ENCODE measurements around the gene SP3. TPM values are rescaled to one million over a fixed set of nuclear protein-coding genes. Genes with fewer than 3 reads are reported as not detected.

Gene SP3
- total RNA-seq, 1 donor from 2014 or later, result 52.6 TPM

DNA sequence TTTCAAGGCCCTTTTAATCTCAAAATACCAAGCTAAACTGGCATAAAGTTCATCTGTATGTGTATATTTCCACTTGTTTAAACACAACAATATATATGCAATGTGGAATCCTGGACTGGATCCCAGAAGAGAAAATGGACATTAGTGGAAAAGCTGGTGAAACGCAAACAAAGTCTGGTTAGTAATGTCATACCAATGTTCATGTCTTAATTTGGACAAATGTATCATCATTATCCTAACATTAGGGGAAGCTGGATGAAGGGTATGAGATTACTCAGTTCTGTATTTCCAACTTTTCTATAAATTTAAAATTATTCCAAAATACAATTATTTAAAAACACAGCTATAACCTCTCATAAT, 3.8 kb downstream of the SP3 start:
- Histone ChIP-seq H3K4me3 (ENCODE audit: low read depth, low read length) (no peak overlapping the region), H3K27me3 (ENCODE audit: control insufficient read depth, insufficient read depth, low read length) (no peaks in the 10 kb centered on the region), H3K36me3 (ENCODE audit: control insufficient read depth, insufficient read depth, low read length) (no peaks in the 10 kb centered on the region)
- TF ChIP-seq, protein P1, sequence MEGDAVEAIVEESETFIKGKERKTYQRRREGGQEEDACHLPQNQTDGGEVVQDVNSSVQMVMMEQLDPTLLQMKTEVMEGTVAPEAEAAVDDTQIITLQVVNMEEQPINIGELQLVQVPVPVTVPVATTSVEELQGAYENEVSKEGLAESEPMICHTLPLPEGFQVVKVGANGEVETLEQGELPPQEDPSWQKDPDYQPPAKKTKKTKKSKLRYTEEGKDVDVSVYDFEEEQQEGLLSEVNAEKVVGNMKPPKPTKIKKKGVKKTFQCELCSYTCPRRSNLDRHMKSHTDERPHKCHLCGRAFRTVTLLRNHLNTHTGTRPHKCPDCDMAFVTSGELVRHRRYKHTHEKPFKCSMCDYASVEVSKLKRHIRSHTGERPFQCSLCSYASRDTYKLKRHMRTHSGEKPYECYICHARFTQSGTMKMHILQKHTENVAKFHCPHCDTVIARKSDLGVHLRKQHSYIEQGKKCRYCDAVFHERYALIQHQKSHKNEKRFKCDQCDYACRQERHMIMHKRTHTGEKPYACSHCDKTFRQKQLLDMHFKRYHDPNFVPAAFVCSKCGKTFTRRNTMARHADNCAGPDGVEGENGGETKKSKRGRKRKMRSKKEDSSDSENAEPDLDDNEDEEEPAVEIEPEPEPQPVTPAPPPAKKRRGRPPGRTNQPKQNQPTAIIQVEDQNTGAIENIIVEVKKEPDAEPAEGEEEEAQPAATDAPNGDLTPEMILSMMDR (IDR thresholded peaks at IDR 0.05; ENCODE audit: insufficient read depth, low read length, poor library complexity, severe bottlenecking), result no peak
- DNase-seq (ENCODE audit: low read depth), result no peak

DNA sequence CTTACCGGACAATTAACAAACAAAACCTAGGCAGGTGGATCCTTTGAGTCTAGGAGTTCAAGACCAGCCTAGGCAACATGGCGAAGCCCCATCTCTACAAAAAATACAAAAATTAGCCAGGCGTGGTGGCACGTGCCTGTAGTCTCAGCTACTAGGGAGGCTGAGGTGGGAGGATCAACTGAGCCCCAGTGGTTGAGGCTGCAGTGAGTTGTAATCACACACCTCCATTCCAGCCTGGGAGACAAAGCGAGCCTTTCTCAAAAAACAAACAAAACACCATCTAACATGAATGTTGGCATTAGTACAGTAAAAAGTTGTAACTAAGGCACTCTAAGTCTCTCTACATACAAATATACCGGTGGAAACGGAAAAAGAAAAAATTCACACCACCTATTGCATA, 5.3 kb downstream of the SP3 start:
- TF ChIP-seq, protein P1 (IDR thresholded peaks at IDR 0.05; ENCODE audit: insufficient read depth, low read length, poor library complexity, severe bottlenecking), result no peak
- no peak for DNase-seq (ENCODE audit: low read depth)
- Histone ChIP-seq H3K36me3 (ENCODE audit: control insufficient read depth, insufficient read depth, low read length) (peaks cover 2% of the 10 kb centered on the region), H3K4me3 (ENCODE audit: low read depth, low read length) (no peak overlapping the region), H3K27me3 (ENCODE audit: control insufficient read depth, insufficient read depth, low read length) (no peaks in the 10 kb centered on the region)

DNA sequence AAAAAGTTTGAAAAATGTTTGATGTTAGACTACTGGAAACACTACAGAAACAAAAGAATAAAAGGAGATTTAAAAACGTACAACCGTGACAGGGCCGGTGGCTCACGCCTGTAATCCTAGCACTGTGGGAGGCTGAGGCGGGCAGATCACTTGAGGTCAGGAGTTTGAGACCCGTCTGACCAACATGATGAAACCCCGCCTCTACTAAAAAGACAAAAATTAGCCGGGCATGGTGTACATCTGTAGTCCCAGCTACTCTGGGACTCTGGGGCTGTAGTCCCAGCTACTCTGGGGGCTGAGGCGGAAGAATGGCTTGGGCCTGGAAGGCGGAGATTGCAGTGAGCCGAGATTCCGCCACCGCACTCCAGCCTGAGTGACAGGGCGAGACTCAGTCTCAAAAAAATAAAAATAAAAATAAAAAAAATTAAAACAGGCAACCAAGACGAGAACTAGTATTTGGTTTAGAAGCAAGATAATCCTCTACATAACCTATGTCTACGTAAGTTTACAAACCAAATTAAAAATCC, 5.8 kb downstream of the SP3 start:
- DNase-seq (ENCODE audit: low read depth), result no peak
- Histone ChIP-seq H3K36me3 (ENCODE audit: control insufficient read depth, insufficient read depth, low read length) (peaks cover 2% of the 10 kb centered on the region), H3K27me3 (ENCODE audit: control insufficient read depth, insufficient read depth, low read length) (no peaks in the 10 kb centered on the region), H3K4me3 (ENCODE audit: low read depth, low read length) (no peak overlapping the region)
- TF ChIP-seq, protein P1 (IDR thresholded peaks at IDR 0.05; ENCODE audit: insufficient read depth, low read length, poor library complexity, severe bottlenecking), result no peak

DNA sequence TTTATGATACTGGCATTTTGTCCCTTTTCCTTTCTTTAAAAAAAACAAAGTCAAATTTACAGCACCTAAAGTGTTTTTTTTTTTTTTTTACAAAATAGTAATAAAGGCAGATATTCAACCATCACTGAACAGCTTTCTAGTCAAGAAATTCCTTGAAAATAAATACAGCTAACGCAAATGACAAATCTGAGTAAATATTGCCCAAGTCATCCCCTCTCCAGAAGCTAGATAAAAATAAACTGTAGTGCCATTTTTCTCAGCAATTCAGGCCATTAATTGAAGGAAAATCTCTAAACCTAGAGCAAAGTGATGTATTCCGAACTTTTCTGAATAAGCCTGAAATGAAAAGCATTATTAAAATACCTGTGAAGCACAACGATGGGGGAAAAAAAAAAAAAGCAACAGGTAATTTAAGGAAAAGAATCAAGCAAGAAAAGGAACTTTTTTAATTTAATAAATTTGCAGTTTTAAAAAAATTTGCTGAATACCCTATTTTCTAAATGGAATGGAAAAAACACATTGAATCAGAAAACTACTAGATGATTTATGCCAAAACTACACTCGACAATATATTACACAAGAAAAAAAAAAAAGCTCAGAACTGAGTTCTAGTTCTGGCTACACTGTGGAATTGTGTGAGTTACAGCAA, 6.9 kb downstream of the SP3 start:
- H3K27me3 ChIP-seq (ENCODE audit: control insufficient read depth, insufficient read depth, low read length), result no peaks in the 10 kb centered on the region
- TF ChIP-seq, protein P1 (IDR thresholded peaks at IDR 0.05; ENCODE audit: insufficient read depth, low read length, poor library complexity, severe bottlenecking), result no peak
- DNase-seq (ENCODE audit: low read depth), result no peak
- H3K4me3 ChIP-seq (ENCODE audit: low read depth, low read length), result no peak overlapping the region
- peaks cover 2% of the 10 kb centered on the region for H3K36me3 ChIP-seq (ENCODE audit: control insufficient read depth, insufficient read depth, low read length)

DNA sequence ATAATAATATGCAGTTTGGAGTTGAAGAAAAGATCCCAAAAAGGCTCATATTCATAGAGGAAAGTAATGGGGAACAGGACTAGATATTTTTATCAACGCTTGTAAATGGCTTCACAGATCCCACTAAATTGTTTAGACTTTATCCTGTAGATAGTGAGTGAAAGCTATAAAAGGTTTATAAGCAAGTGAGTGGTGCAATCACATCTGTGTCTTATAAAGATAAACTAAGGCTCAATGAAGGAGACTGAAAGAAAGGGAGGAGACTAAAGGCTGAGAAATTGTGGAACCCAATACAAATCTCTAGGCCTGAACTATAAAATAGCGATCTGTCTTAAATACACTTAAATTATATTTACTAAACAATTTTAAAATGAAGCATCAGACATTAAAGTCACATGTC, 7.7 kb downstream of the SP3 start:
- TF ChIP-seq, protein P1 (IDR thresholded peaks at IDR 0.05; ENCODE audit: insufficient read depth, low read length, poor library complexity, severe bottlenecking), result no peak
- no peak for DNase-seq (ENCODE audit: low read depth)
- no peaks in the 10 kb centered on the region for H3K27me3 ChIP-seq (ENCODE audit: control insufficient read depth, insufficient read depth, low read length)
- no peak overlapping the region for H3K4me3 ChIP-seq (ENCODE audit: low read depth, low read length)
- peaks cover 2% of the 10 kb centered on the region for H3K36me3 ChIP-seq (ENCODE audit: control insufficient read depth, insufficient read depth, low read length)

DNA sequence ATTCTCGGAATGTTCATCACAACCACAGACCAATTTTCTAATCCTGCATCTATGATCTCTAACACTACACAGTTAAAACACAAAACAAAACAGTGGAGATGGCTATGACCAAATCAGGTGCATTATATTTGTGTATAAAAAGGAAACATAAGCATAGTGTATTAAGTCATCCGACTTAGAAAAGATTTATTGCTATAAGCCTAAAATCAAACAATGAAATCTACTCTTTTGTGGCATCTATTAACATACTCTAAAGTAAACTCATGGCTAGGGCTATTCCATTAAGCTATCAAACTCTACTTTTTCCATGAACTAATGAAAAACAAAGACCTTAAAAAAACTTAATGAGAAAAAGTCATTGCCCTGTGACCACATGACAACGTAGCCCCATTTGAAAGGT, 8.7 kb downstream of the SP3 start:
- no peak for DNase-seq (ENCODE audit: low read depth)
- Histone ChIP-seq H3K4me3 (ENCODE audit: low read depth, low read length) (no peak overlapping the region), H3K36me3 (ENCODE audit: control insufficient read depth, insufficient read depth, low read length) (peaks cover 2% of the 10 kb centered on the region), H3K27me3 (ENCODE audit: control insufficient read depth, insufficient read depth, low read length) (no peaks in the 10 kb centered on the region)
- TF ChIP-seq, protein P1 (IDR thresholded peaks at IDR 0.05; ENCODE audit: insufficient read depth, low read length, poor library complexity, severe bottlenecking), result no peak
